AG09309 (cell line): ENCODE data around the gene CFAP92.
A peak's percentile ranks its signal among the peaks of the same experiment; 100 is the strongest.

Experiments used
- DNase-seq: peaks from one replicate; pipeline ENCODE4 v3.0.0-alpha.2; 2010; ENCODE audit warnings: low read depth
- H3K4me3 ChIP-seq: 2 replicates; pipeline ENCODE4 v1.5.1; 2011; ENCODE audit warnings: mild to moderate bottlenecking, low read depth, low read length, moderate library complexity; ENCODE audit not compliant: control insufficient read depth
- CTCF ChIP-seq: IDR thresholded peaks from 2 replicates; pipeline ENCODE4 v1.5.1; 2011; ENCODE audit warnings: mild to moderate bottlenecking, low read depth, low read length, inconsistent platforms; ENCODE audit not compliant: insufficient read depth, control insufficient read depth; ENCODE audit errors: missing control alignments

Gene CFAP92

GRCh38 chr3:128971421-128972100 lies 22.3 kb downstream of the CFAP92 start:
- no peak for TF ChIP-seq CTCF

GRCh38 chr3:128970740-128971047 lies 23.2 kb downstream of the CFAP92 start:
- no peak for DNase-seq
- no peak for TF ChIP-seq CTCF
- no peak overlapping the region for H3K4me3 ChIP-seq

More at GRCh38 chr3:128971421-128972100, 22.3 kb downstream of the CFAP92 start:
- no peak overlapping the region for H3K4me3 ChIP-seq
- DNase-seq, result no peak

- no peak overlapping the region for H3K4me3 ChIP-seq
- DNase-seq, result no peak
Measured at GRCh38 chr3:128969993-128970739, 23.7 kb downstream of the CFAP92 start.

GRCh38 chr3:128967748-128968355 lies 26.0 kb downstream of the CFAP92 start:
- no peak overlapping the region for H3K4me3 ChIP-seq
- no peak for DNase-seq
- no peak for TF ChIP-seq CTCF

More at GRCh38 chr3:128969993-128970739, 23.7 kb downstream of the CFAP92 start:
- TF ChIP-seq CTCF, result peak; percentile 90

- no peak for TF ChIP-seq CTCF
- DNase-seq, result no peak
- no peak overlapping the region for H3K4me3 ChIP-seq
Measured at GRCh38 chr3:128965818-128966217, 28.1 kb downstream of the CFAP92 start.

- no peak for DNase-seq
- no peak for TF ChIP-seq CTCF
- H3K4me3 ChIP-seq, result no peak overlapping the region
Measured at GRCh38 chr3:128965280-128965679, 28.6 kb downstream of the CFAP92 start.
